G401 (cell line): Measurements from ENCODE around the gene FSTL5. TPM values are rescaled to one million over a fixed set of nuclear protein-coding genes. Genes with fewer than 3 reads are reported as not detected.

ENCODE experiments used
- DNase-seq: peaks from one replicate; pipeline ENCODE4 v3.0.0-alpha.2; 2015; ENCODE audit warnings: low spot score
- in situ Hi-C: cut with HindIII; loops from 2 replicates; pipeline ENCODE4 v1.10.0; 2016; ENCODE audit warnings: low sequenced_read_pairs, mixed read lengths
- total RNA-seq: library from RNA; depleted of rRNA; stranded (reverse); fragments of >200 nt; shearing (Covaris generic); gene quantifications from 2 replicates; pipeline ENCODE4 v1.2.3, GENCODE V29; 2014

Gene FSTL5
- total RNA-seq, 1 experiment from 2014 or later: not detected

GRCh38 chr4:161546902-161547301 is 616.9 kb downstream of the FSTL5 start:
- DNase-seq: no peak
- in situ Hi-C loops: no loop called here

GRCh38 chr4:161540265-161540664 is 623.5 kb downstream of the FSTL5 start:
- DNase-seq: no peak
- in situ Hi-C loops: no loop called here

- in situ Hi-C loops: no loop called here
These were observed 624.9 kb downstream of the FSTL5 start for GRCh38 chr4:161538941-161539340.

GRCh38 chr4:161530710-161531109 is 633.1 kb downstream of the FSTL5 start:
- DNase-seq: no peak
- in situ Hi-C loops: no loop called here

More at GRCh38 chr4:161538941-161539340, 624.9 kb downstream of the FSTL5 start:
- DNase-seq: no peak

- in situ Hi-C loops: no loop called here
- DNase-seq: no peak
These were observed 638.7 kb downstream of the FSTL5 start for GRCh38 chr4:161525121-161525520.

GRCh38 chr4:161522031-161522430 is 641.8 kb downstream of the FSTL5 start:
- DNase-seq: peak; percentile 88
- in situ Hi-C loops: no loop called here

- no peak for DNase-seq
- in situ Hi-C loops: no loop called here
These were observed 644.2 kb downstream of the FSTL5 start for GRCh38 chr4:161519611-161520010.

GRCh38 chr4:161517941-161518340 is 645.9 kb downstream of the FSTL5 start:
- in situ Hi-C loops: no loop called here

GRCh38 chr4:161505141-161505540 is 658.7 kb downstream of the FSTL5 start:
- in situ Hi-C loops: no loop called here

More at GRCh38 chr4:161517941-161518340, 645.9 kb downstream of the FSTL5 start:
- no peak for DNase-seq

GRCh38 chr4:161498155-161498554 is 665.6 kb downstream of the FSTL5 start:
- no peak for DNase-seq
- in situ Hi-C loops: no loop called here

More at GRCh38 chr4:161505141-161505540, 658.7 kb downstream of the FSTL5 start:
- no peak for DNase-seq

- in situ Hi-C loops: no loop called here
These were observed 677.3 kb downstream of the FSTL5 start for GRCh38 chr4:161486461-161486860.

GRCh38 chr4:161466316-161466715 is 697.5 kb downstream of the FSTL5 start:
- in situ Hi-C loops: no loop called here
- no peak for DNase-seq

More at GRCh38 chr4:161486461-161486860, 677.3 kb downstream of the FSTL5 start:
- DNase-seq: no peak

GRCh38 chr4:161463436-161463835 is 700.4 kb downstream of the FSTL5 start:
- in situ Hi-C loops: no loop called here
- DNase-seq: peak; percentile 60

- DNase-seq: no peak
- in situ Hi-C loops: no loop called here
These were observed 705.9 kb downstream of the FSTL5 start for GRCh38 chr4:161457906-161458305.

GRCh38 chr4:161457311-161457710 is 706.5 kb downstream of the FSTL5 start:
- DNase-seq: no peak
- in situ Hi-C loops: no loop called here

GRCh38 chr4:161454860-161455259 is 708.9 kb downstream of the FSTL5 start:
- no peak for DNase-seq
- in situ Hi-C loops: no loop called here

GRCh38 chr4:161448550-161449180 is 715.1 kb downstream of the FSTL5 start:
- DNase-seq: no peak
- in situ Hi-C loops: no loop called here

- DNase-seq: no peak
- in situ Hi-C loops: no loop called here
These were observed 719.2 kb downstream of the FSTL5 start for GRCh38 chr4:161444626-161445025.

- peak; percentile 43 for DNase-seq
- in situ Hi-C loops: no loop called here
These were observed 720.9 kb downstream of the FSTL5 start for GRCh38 chr4:161442921-161443320.

- in situ Hi-C loops: no loop called here
- DNase-seq: peak; percentile 64
These were observed 725.7 kb downstream of the FSTL5 start for GRCh38 chr4:161438096-161438495.
